SK-N-SH (cell line): ENCODE data around the gene RBM4. TPM values are rescaled to one million over a fixed set of nuclear protein-coding genes. Genes with fewer than 3 reads are reported as not detected.
"Not testable (repeated sequence)": the region's sequence is repeated elsewhere in the genome, so short reads cannot be mapped to it uniquely, and the experiment has no call there.

Experiments
- CTCF ChIA-PET: fragments of 300-600, 350-600 bp; formaldehyde crosslinking; extraction: SDS; loops from one replicate; lab custom pipeline; 2021; lab: Yijun Ruan, JAX
- POLR2A ChIA-PET: fragments of 350-600 bp; sonication (Branson Sonifier 250); formaldehyde crosslinking; extraction: SDS; loops from one replicate; lab custom pipeline; 2020; ENCODE audit warnings: antibody characterized with exemption, inconsistent platforms; lab: Yijun Ruan, JAX
- DNase-seq: peaks from one replicate; pipeline ENCODE4 v3.0.0; 2012
- H2AFZ ChIP-seq: fragments of 200-600 bp; sonication (generic); 2 replicates; pipeline ENCODE4 v1.8.1; 2016; ENCODE audit warnings: antibody characterized with exemption, mild to moderate bottlenecking, low read depth
- H3F3A ChIP-seq: fragments of 200-600 bp; sonication (generic); replicated peaks from 2 replicates; pipeline ENCODE3; 2016; ENCODE audit warnings: antibody characterized with exemption, mild to moderate bottlenecking; ENCODE audit not compliant: insufficient read depth
- H3K27ac ChIP-seq, 2 experiments: fragments of 200-500 bp in 1 of 2; fragments of 200-600 bp in 1 of 2; sonication (Bioruptor generic) in 1 of 2; sonication (generic), shearing (Covaris generic) in 1 of 2; 2 replicates each; pipeline versions ENCODE4 v1.5.1 to v1.6.1; 2014 to 2016; ENCODE audit warnings: low read depth in 2 of 2, inconsistent platforms in 1 of 2, low read length in 1 of 2, mild to moderate bottlenecking in 1 of 2, mixed read lengths in 1 of 2
- H3K27me3 ChIP-seq: fragments of 200-600 bp; sonication (generic), shearing (Covaris generic); 2 replicates; pipeline ENCODE4 v1.6.1; 2016; ENCODE audit warnings: mixed run types; ENCODE audit not compliant: insufficient read depth
- H3K36me3 ChIP-seq, 2 experiments: fragments of 200-500 bp in 1 of 2; fragments of 200-600 bp in 1 of 2; sonication (Bioruptor generic) in 1 of 2; sonication (generic) in 1 of 2; replicated peaks in 1 of 2; 2 replicates each; pipeline versions ENCODE3 to v1.5.1; 2014 to 2016; ENCODE audit warnings: low read length in 1 of 2, mild to moderate bottlenecking in 1 of 2; ENCODE audit not compliant: insufficient read depth in 2 of 2, control insufficient read depth in 1 of 2
- H3K4me1 ChIP-seq, 2 experiments: fragments of 200-500 bp in 1 of 2; fragments of 200-600 bp in 1 of 2; sonication (Bioruptor generic) in 1 of 2; sonication (generic), shearing (Covaris generic) in 1 of 2; 2 replicates each; pipeline versions ENCODE4 v1.5.1 to v1.6.1; 2014 to 2016; ENCODE audit warnings: low read depth in 1 of 2, low read length in 1 of 2, mixed run types in 1 of 2; ENCODE audit not compliant: insufficient read depth in 2 of 2, control insufficient read depth in 1 of 2
- H3K4me2 ChIP-seq: fragments of 200-600 bp; sonication (generic), shearing (Covaris generic); 2 replicates; pipeline ENCODE4 v1.6.1; 2017; ENCODE audit warnings: mixed run types
- H3K4me3 ChIP-seq, 2 experiments: fragments of 200-500 bp in 1 of 2; fragments of 200-600 bp in 1 of 2; sonication (Bioruptor generic) in 1 of 2; sonication (generic), shearing (Covaris generic) in 1 of 2; 2 replicates each; pipeline versions ENCODE4 v1.5.1 to v1.8.1; 2014 to 2016; ENCODE audit warnings: low read depth in 2 of 2, inconsistent platforms in 1 of 2, low read length in 1 of 2, mild to moderate bottlenecking in 1 of 2, mixed read lengths in 1 of 2, moderate library complexity in 1 of 2
- H3K79me2 ChIP-seq: fragments of 200-600 bp; sonication (generic); 2 replicates; pipeline ENCODE4 v1.8.1; 2017; ENCODE audit warnings: mild to moderate bottlenecking; ENCODE audit not compliant: insufficient read depth
- H3K9ac ChIP-seq: fragments of 200-600 bp; sonication (generic); 2 replicates; pipeline ENCODE4 v1.6.1; 2017; ENCODE audit warnings: mixed run types
- H3K9me2 ChIP-seq: fragments of 200-600 bp; sonication (generic); 2 replicates; pipeline ENCODE4 v1.6.1; 2017; ENCODE audit warnings: mixed run types
- H3K9me3 ChIP-seq: fragments of 200-600 bp; sonication (generic); 2 replicates; pipeline ENCODE4 v1.6.1; 2017; ENCODE audit warnings: mixed run types, mild to moderate bottlenecking, moderate library complexity
- H4K20me1 ChIP-seq: fragments of 200-600 bp; sonication (generic); 2 replicates; pipeline ENCODE4 v1.6.1; 2017; ENCODE audit warnings: mild to moderate bottlenecking, mixed run types; ENCODE audit not compliant: insufficient read depth
- ELF1 ChIP-seq: IDR thresholded peaks from 2 replicates; pipeline ENCODE4 v1.4.0; 2012
- FOSL2 ChIP-seq: IDR thresholded peaks from 2 replicates; pipeline ENCODE4 v1.4.0; 2012; ENCODE audit warnings: low read depth, mild to moderate bottlenecking, moderate library complexity, borderline replicate concordance
- FOXJ3 ChIP-seq: sonication (generic); formaldehyde crosslinking; IDR thresholded peaks from 2 replicates; pipeline ENCODE4 v1.5.1; 2020; ENCODE audit warnings: mild to moderate bottlenecking, missing genetic modification reagents
- FOXM1 ChIP-seq: IDR thresholded peaks from 2 replicates; pipeline ENCODE4 v1.4.0; 2012; ENCODE audit warnings: low read depth, mild to moderate bottlenecking
- GATA2 ChIP-seq: sonication (generic); formaldehyde crosslinking; IDR thresholded peaks from 2 replicates; pipeline ENCODE4 v1.5.0; 2020; ENCODE audit warnings: mild to moderate bottlenecking, missing genetic modification reagents
- JUND ChIP-seq: IDR thresholded peaks from 2 replicates; pipeline ENCODE4 v1.4.0; 2012
- MEF2A ChIP-seq: IDR thresholded peaks from 2 replicates; pipeline ENCODE4 v1.4.0; 2012; ENCODE audit warnings: low read depth, borderline replicate concordance
- NFIC ChIP-seq: IDR thresholded peaks from 2 replicates; pipeline ENCODE4 v1.4.0; 2012; ENCODE audit warnings: borderline replicate concordance
- NRF1 ChIP-seq: IDR thresholded peaks from 2 replicates; pipeline ENCODE4 v1.6.1; 2012; ENCODE audit warnings: low read depth, mild to moderate bottlenecking, low read length
- POLR2AphosphoS5 ChIP-seq: IDR thresholded peaks from 2 replicates; pipeline ENCODE4 v1.6.1; 2012; ENCODE audit warnings: low read depth, low read length
- RCOR1 ChIP-seq: fragments of 150-350 bp; IDR thresholded peaks from 2 replicates; pipeline ENCODE4 v1.6.1; 2017; ENCODE audit warnings: antibody characterized with exemption, low read length
- RFX5 ChIP-seq: IDR thresholded peaks from 2 replicates; pipeline ENCODE4 v1.6.1; 2012; ENCODE audit warnings: mild to moderate bottlenecking, improper control_type of control experiment, low read length
- RXRA ChIP-seq: IDR thresholded peaks from 2 replicates; pipeline ENCODE4 v1.4.0; 2012; ENCODE audit warnings: low read depth, mild to moderate bottlenecking, borderline replicate concordance
- SMC3 ChIP-seq: IDR thresholded peaks from 2 replicates; pipeline ENCODE4 v1.6.1; 2012; ENCODE audit warnings: low read depth, low read length, improper control_type of control experiment
- TAF1 ChIP-seq: IDR thresholded peaks from 2 replicates; pipeline ENCODE4 v1.6.1; 2012; ENCODE audit warnings: low read depth, mild to moderate bottlenecking, low read length, moderate library complexity, borderline replicate concordance
- YY1 ChIP-seq: IDR thresholded peaks from 2 replicates; pipeline ENCODE4 v1.4.0; 2012; ENCODE audit warnings: low read depth, mild to moderate bottlenecking
- WGBS: methylation state at CpG from one replicate; pipeline ENCODE4 v1.1.6; 2017; ENCODE audit warnings: low lambda C conversion rate; 5-methylcytosine and 5-hydroxymethylcytosine counted together
- polyA plus RNA-seq, 3 experiments: library from polyadenylated mRNA; depleted of rRNA; stranded (reverse); fragments of >200 nt; gene quantifications; 2 replicates each; pipeline ENCODE4 v1.2.3, GENCODE V29; 2012
- TF ChIP-seq, protein P1 (sequence below): fragments of 150-350 bp; IDR thresholded peaks from 2 replicates; pipeline ENCODE4 v1.6.1; 2016; ENCODE audit warnings: mild to moderate bottlenecking, low read depth, low read length
- TF ChIP-seq, protein P2 (sequence below): IDR thresholded peaks from 2 replicates; pipeline ENCODE4; 2012
- TF ChIP-seq, protein P3 (sequence below): IDR thresholded peaks from 2 replicates; pipeline ENCODE4 v1.6.1; 2012; ENCODE audit warnings: mild to moderate bottlenecking, low read depth, low read length, moderate library complexity
- TF ChIP-seq, protein P4 (sequence below): fragments of 200-600 bp; sonication (generic); IDR thresholded peaks from 2 replicates; pipeline ENCODE4 v1.6.1; 2017; ENCODE audit warnings: antibody characterized with exemption, mild to moderate bottlenecking, moderate library complexity

Gene RBM4
- polyA plus RNA-seq, 1 of the 3 experiments (the other 2 are of a cell fraction) = 202 TPM

DNA sequence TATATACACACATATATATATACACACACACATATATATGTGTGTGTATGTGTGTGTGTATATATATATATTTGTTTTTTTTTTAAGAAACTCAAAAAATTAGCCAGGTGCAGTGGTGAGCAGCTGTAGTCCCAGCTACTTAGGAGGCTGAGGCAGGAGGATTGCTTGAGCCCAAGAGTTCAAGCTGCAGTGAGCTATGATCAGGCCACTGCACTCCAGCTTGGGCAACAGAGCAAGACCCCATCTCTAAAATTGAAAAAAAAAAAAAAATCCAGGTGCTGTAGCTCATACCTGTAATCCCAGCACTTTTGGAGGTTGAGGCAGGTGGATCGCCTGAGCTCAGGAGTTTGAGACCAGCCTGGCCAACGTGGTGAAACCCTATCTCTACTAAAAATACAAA is 49.2 kb upstream of the RBM4 start:
- H3K4me3 ChIP-seq, H3K36me3 ChIP-seq, H3F3A ChIP-seq, H3K27ac ChIP-seq, DNase-seq, H2AFZ ChIP-seq, H3K9me2 ChIP-seq, H3K9me3 ChIP-seq, H3K9ac ChIP-seq, H4K20me1 ChIP-seq, H3K4me2 ChIP-seq, H3K27me3 ChIP-seq: not testable (repeated sequence)
- H3K79me2 ChIP-seq = peaks cover 12% of the 10 kb centered on the region
- CTCF ChIA-PET = interaction anchor here (1.4 to 2.0 kb wide), 2 partner anchors 8 to 10 kb away, joined by 4 to 8 read pairs; no protein-coding TSS in a partner anchor
- POLR2A ChIA-PET = interaction anchor here (0.6 kb wide), 1 partner anchor 49 kb away, joined by 3 read pairs; no protein-coding TSS in a partner anchor
- H3K4me1 ChIP-seq = peaks cover 0 to 11% of the 10 kb centered on the region in 2 experiments; a peak in 1 of 4 replicates
- 50% methylated on average over 2 of the region's 2 CpGs for WGBS

DNA sequence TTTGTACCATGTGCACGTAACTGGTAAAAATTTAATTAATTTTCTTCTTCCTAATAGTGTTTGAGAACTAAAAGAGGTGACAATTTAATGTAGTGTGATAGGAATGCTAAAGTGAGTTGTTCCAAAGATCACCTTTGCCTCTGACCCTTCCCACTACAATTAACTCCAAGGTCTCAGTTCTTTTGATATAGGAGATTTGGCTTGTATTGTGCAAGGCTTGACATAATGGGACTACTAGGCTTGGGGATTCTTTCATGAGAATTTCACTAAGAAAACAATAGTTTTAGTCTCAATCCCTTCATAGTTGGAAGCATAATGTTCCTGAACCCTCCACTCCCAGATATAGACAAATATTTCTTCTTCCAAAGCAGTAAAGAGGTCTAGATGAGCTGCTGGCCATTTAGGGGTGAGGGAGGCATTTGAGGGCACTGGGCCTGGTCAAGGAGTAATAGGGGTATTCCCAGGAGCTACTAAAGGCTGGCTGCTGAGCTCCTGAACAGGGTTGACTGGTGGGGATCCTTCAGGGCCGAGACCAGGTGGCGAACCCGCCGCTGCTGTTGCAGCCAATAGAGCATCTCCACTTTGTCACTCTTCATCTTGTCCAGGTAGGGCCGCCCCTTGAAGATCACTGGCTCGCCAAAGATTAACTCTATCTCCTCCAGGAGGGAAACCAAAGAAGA is 48.4 kb upstream of the RBM4 start:
- Histone ChIP-seq H2AFZ (no peak overlapping the region), H3K4me2 (no peak overlapping the region), H3K36me3 (no peaks in the 10 kb centered on the region), H3K27me3 (no peaks in the 10 kb centered on the region), H3K9me2 (no peaks in the 10 kb centered on the region), H3K4me1 (peaks cover 4 to 14% of the 10 kb centered on the region in 2 experiments; a peak in 1 of 4 replicates), H3K79me2 (peaks cover 18% of the 10 kb centered on the region), H3K4me3 (no peak overlapping the region), H3K9me3 (no peaks in the 10 kb centered on the region), H3K27ac (no peak overlapping the region), H4K20me1 (no peaks in the 10 kb centered on the region), H3F3A (no peaks in the 10 kb centered on the region), H3K9ac (no peak overlapping the region)
- POLR2A ChIA-PET = interaction anchor here (0.6 kb wide), 1 partner anchor 48 kb away, joined by 3 read pairs; no protein-coding TSS in a partner anchor
- no peak for DNase-seq
- TF ChIP-seq TAF1 = no peak
- TF ChIP-seq RFX5 = no peak
- TF ChIP-seq, protein P1, sequence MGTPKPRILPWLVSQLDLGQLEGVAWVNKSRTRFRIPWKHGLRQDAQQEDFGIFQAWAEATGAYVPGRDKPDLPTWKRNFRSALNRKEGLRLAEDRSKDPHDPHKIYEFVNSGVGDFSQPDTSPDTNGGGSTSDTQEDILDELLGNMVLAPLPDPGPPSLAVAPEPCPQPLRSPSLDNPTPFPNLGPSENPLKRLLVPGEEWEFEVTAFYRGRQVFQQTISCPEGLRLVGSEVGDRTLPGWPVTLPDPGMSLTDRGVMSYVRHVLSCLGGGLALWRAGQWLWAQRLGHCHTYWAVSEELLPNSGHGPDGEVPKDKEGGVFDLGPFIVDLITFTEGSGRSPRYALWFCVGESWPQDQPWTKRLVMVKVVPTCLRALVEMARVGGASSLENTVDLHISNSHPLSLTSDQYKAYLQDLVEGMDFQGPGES = no peak
- no peak for TF ChIP-seq FOXJ3 (CRISPR knock-in tag)
- TF ChIP-seq ELF1 = no peak
- no peak for TF ChIP-seq FOSL2
- no peak for TF ChIP-seq GATA2 (CRISPR knock-in tag)
- no peak for TF ChIP-seq POLR2AphosphoS5
- no peak for TF ChIP-seq RCOR1
- no peak for TF ChIP-seq SMC3
- no peak for TF ChIP-seq NRF1
- no peak for TF ChIP-seq NFIC
- TF ChIP-seq, protein P2, sequence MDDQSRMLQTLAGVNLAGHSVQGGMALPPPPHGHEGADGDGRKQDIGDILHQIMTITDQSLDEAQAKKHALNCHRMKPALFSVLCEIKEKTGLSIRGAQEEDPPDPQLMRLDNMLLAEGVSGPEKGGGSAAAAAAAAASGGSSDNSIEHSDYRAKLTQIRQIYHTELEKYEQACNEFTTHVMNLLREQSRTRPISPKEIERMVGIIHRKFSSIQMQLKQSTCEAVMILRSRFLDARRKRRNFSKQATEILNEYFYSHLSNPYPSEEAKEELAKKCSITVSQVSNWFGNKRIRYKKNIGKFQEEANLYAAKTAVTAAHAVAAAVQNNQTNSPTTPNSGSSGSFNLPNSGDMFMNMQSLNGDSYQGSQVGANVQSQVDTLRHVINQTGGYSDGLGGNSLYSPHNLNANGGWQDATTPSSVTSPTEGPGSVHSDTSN = no peak
- TF ChIP-seq MEF2A = no peak
- TF ChIP-seq YY1 = no peak
- no peak for TF ChIP-seq RXRA
- TF ChIP-seq, protein P3, sequence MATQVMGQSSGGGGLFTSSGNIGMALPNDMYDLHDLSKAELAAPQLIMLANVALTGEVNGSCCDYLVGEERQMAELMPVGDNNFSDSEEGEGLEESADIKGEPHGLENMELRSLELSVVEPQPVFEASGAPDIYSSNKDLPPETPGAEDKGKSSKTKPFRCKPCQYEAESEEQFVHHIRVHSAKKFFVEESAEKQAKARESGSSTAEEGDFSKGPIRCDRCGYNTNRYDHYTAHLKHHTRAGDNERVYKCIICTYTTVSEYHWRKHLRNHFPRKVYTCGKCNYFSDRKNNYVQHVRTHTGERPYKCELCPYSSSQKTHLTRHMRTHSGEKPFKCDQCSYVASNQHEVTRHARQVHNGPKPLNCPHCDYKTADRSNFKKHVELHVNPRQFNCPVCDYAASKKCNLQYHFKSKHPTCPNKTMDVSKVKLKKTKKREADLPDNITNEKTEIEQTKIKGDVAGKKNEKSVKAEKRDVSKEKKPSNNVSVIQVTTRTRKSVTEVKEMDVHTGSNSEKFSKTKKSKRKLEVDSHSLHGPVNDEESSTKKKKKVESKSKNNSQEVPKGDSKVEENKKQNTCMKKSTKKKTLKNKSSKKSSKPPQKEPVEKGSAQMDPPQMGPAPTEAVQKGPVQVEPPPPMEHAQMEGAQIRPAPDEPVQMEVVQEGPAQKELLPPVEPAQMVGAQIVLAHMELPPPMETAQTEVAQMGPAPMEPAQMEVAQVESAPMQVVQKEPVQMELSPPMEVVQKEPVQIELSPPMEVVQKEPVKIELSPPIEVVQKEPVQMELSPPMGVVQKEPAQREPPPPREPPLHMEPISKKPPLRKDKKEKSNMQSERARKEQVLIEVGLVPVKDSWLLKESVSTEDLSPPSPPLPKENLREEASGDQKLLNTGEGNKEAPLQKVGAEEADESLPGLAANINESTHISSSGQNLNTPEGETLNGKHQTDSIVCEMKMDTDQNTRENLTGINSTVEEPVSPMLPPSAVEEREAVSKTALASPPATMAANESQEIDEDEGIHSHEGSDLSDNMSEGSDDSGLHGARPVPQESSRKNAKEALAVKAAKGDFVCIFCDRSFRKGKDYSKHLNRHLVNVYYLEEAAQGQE = no peak
- TF ChIP-seq JUND = no peak
- TF ChIP-seq, protein P4, sequence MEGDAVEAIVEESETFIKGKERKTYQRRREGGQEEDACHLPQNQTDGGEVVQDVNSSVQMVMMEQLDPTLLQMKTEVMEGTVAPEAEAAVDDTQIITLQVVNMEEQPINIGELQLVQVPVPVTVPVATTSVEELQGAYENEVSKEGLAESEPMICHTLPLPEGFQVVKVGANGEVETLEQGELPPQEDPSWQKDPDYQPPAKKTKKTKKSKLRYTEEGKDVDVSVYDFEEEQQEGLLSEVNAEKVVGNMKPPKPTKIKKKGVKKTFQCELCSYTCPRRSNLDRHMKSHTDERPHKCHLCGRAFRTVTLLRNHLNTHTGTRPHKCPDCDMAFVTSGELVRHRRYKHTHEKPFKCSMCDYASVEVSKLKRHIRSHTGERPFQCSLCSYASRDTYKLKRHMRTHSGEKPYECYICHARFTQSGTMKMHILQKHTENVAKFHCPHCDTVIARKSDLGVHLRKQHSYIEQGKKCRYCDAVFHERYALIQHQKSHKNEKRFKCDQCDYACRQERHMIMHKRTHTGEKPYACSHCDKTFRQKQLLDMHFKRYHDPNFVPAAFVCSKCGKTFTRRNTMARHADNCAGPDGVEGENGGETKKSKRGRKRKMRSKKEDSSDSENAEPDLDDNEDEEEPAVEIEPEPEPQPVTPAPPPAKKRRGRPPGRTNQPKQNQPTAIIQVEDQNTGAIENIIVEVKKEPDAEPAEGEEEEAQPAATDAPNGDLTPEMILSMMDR = no peak
- TF ChIP-seq FOXM1 = no peak
- WGBS = 94% methylated on average over 4 of the region's 7 CpGs
- CTCF ChIA-PET = interaction anchor here (1.2 to 2.0 kb wide), 4 partner anchors 9 to 88 kb away, joined by 4 to 10 read pairs (median 6); partner anchors contain the start of gene RBM4B
